ENCODE data around the gene HLA-DQB2. TPM values are rescaled to one million over a fixed set of nuclear protein-coding genes. Genes with fewer than 3 reads are reported as not detected.

Gene HLA-DQB2
- total RNA-seq, 1 experiment from 2014 or later = not detected

GRCh38 chr6:32775071-32775470, 11.7 kb upstream of the HLA-DQB2 start:
- Histone ChIP-seq H3K9me3 (ENCODE audit: control insufficient read depth, insufficient read depth, low read depth, low read length) (no peaks in the 10 kb centered on the region), H3K4me1 (ENCODE audit: control insufficient read depth, insufficient read depth, low read length) (no peaks in the 10 kb centered on the region), H3K27me3 (ENCODE audit: control insufficient read depth, insufficient read depth, low read length) (peaks cover 17% of the 10 kb centered on the region), H3K36me3 (ENCODE audit: control insufficient read depth, insufficient read depth, low read length) (no peaks in the 10 kb centered on the region), H3K27ac (ENCODE audit: low read length) (no peak overlapping the region), H3K4me3 (ENCODE audit: low read depth in 2 of 2, low read length in 2 of 2) (no peak overlapping the region)
- intact Hi-C loops (cut with micrococcal nuclease; ENCODE audit: unreplicated experiment) (no loop called here), in situ Hi-C loops (cut with HindIII; ENCODE audit: low pct_unique_long_range_greater_than_20kb, low sequenced_read_pairs) (no loop called here)
- TF ChIP-seq POLR2AphosphoS5 (IDR thresholded peaks at IDR 0.05; ENCODE audit: low read depth, low read length) (no peak), CTCF (IDR thresholded peaks at IDR 0.05) (no peak), SIN3A (IDR thresholded peaks at IDR 0.05; ENCODE audit: borderline replicate concordance, insufficient read depth, low read depth, low read length) (no peak), TCF7L2 (IDR thresholded peaks at IDR 0.05; ENCODE audit: low read depth, low read length) (no peak), REST (IDR thresholded peaks at IDR 0.05; ENCODE audit: insufficient read depth in 1 of 2, low read depth in 2 of 2, low read length in 1 of 2) (no peak)
- no peak for ATAC-seq
- ChIA-PET POLR2A (no interaction called here), CTCF (no interaction called here)
- no peak for DNase-seq (ENCODE audit: low read depth, low spot score)
- BruUV-seq (replicated peaks) = no TSS peak

- TF ChIP-seq POLR2AphosphoS5 (IDR thresholded peaks at IDR 0.05; ENCODE audit: low read depth, low read length) (no peak), SIN3A (IDR thresholded peaks at IDR 0.05; ENCODE audit: borderline replicate concordance, insufficient read depth, low read depth, low read length) (no peak), TCF7L2 (IDR thresholded peaks at IDR 0.05; ENCODE audit: low read depth, low read length) (no peak), REST (IDR thresholded peaks at IDR 0.05; ENCODE audit: insufficient read depth in 1 of 2, low read depth in 2 of 2, low read length in 1 of 2) (no peak), CTCF (IDR thresholded peaks at IDR 0.05) (no peak)
Measured at GRCh38 chr6:32774426-32774825, 11.1 kb upstream of the HLA-DQB2 start.

More at GRCh38 chr6:32774426-32774825, 11.1 kb upstream of the HLA-DQB2 start:
- no peaks in the 10 kb centered on the region for H3K4me1 ChIP-seq (ENCODE audit: control insufficient read depth, insufficient read depth, low read length)
- CTCF ChIA-PET = no interaction called here
- in situ Hi-C loops (cut with HindIII; ENCODE audit: low pct_unique_long_range_greater_than_20kb, low sequenced_read_pairs) = no loop called here
- no peaks in the 10 kb centered on the region for H3K36me3 ChIP-seq (ENCODE audit: control insufficient read depth, insufficient read depth, low read length)
- peaks cover 15% of the 10 kb centered on the region for H3K27me3 ChIP-seq (ENCODE audit: control insufficient read depth, insufficient read depth, low read length)
- POLR2A ChIA-PET = interaction anchor here (0.6 kb wide), 1 partner anchor 8 kb away, joined by 6 read pairs; no protein-coding TSS in a partner anchor
- no peaks in the 10 kb centered on the region for H3K9me3 ChIP-seq (ENCODE audit: control insufficient read depth, insufficient read depth, low read depth, low read length)
- ATAC-seq (no peak), DNase-seq (ENCODE audit: low read depth, low spot score) (no peak)
- intact Hi-C loops (cut with micrococcal nuclease; ENCODE audit: unreplicated experiment) = no loop called here
- H3K4me3 ChIP-seq (ENCODE audit: low read depth in 2 of 2, low read length in 2 of 2) = no peak overlapping the region
- H3K27ac ChIP-seq (ENCODE audit: low read length) = no peak overlapping the region
- BruUV-seq (replicated peaks) = no TSS peak

Data from Panc1 (cell line).